ENCODE data around the gene CES1. TPM values are rescaled to one million over a fixed set of nuclear protein-coding genes. Genes with fewer than 3 reads are reported as not detected.
"Not testable (repeated sequence)": the region's sequence is repeated elsewhere in the genome, so short reads cannot be mapped to it uniquely, and the experiment has no call there.

CES1 gene
- total RNA-seq, 1 donor = 2.9 TPM

- H3K27me3 ChIP-seq (ENCODE audit: insufficient read depth, low read length); H3K4me1 ChIP-seq (ENCODE audit: insufficient read depth, low read length): not testable (repeated sequence)
Measured at GRCh38 chr16:55782091-55782792, 50.7 kb downstream of the CES1 start.

DNA sequence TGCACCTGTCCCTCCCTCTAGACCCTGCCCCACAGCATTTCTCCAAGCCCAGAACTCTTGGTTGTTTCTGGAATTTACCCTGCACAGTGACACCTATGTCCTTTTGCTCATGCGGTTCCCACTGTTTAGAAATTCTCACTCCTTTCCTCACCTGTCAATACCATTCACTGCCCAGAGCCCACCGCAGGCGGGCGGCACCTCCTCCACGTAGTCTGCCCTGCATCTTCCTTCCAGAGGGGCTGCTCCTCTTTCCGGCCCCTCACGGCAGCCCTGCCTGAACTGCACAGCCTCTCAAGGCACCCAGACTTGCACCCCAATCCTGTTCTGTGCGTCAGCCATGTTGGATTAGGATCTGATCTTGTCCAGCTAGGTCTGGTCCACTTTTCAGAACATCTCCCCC lies 51.4 kb downstream of the CES1 start:
- H3K4me3 ChIP-seq (ENCODE audit: insufficient read depth, low read length); H2AFZ ChIP-seq (ENCODE audit: low read length); DNase-seq (ENCODE audit: insufficient read length, low spot score, missing footprints); H3K79me2 ChIP-seq (ENCODE audit: insufficient read depth, low read length); H3K9me3 ChIP-seq (ENCODE audit: low read depth, low read length); H3K27me3 ChIP-seq (ENCODE audit: insufficient read depth, low read length); H4K20me1 ChIP-seq (ENCODE audit: insufficient read depth, low read length); H3K36me3 ChIP-seq (ENCODE audit: insufficient read depth, low read length); H3K27ac ChIP-seq (ENCODE audit: low read depth, low read length); H3K4me2 ChIP-seq (ENCODE audit: insufficient read depth, low read length); H3K4me1 ChIP-seq (ENCODE audit: insufficient read depth, low read length): not testable (repeated sequence)

More at GRCh38 chr16:55782091-55782792, 50.7 kb downstream of the CES1 start:
- not testable (repeated sequence) for H3K4me2 ChIP-seq (ENCODE audit: insufficient read depth, low read length); H2AFZ ChIP-seq (ENCODE audit: low read length); H4K20me1 ChIP-seq (ENCODE audit: insufficient read depth, low read length); H3K79me2 ChIP-seq (ENCODE audit: insufficient read depth, low read length); H3K27ac ChIP-seq (ENCODE audit: low read depth, low read length); H3K4me3 ChIP-seq (ENCODE audit: insufficient read depth, low read length); H3K36me3 ChIP-seq (ENCODE audit: insufficient read depth, low read length); DNase-seq (ENCODE audit: insufficient read length, low spot score, missing footprints); H3K9me3 ChIP-seq (ENCODE audit: low read depth, low read length)

GRCh38 chr16:55780095-55780407 lies 52.8 kb downstream of the CES1 start:
- not testable (repeated sequence) for H3K36me3 ChIP-seq (ENCODE audit: insufficient read depth, low read length); H3K27me3 ChIP-seq (ENCODE audit: insufficient read depth, low read length); H3K4me1 ChIP-seq (ENCODE audit: insufficient read depth, low read length); H3K4me2 ChIP-seq (ENCODE audit: insufficient read depth, low read length); H3K9me3 ChIP-seq (ENCODE audit: low read depth, low read length); DNase-seq (ENCODE audit: insufficient read length, low spot score, missing footprints); H3K4me3 ChIP-seq (ENCODE audit: insufficient read depth, low read length); H4K20me1 ChIP-seq (ENCODE audit: insufficient read depth, low read length); H2AFZ ChIP-seq (ENCODE audit: low read length); H3K79me2 ChIP-seq (ENCODE audit: insufficient read depth, low read length); H3K27ac ChIP-seq (ENCODE audit: low read depth, low read length)

GRCh38 chr16:55779402-55780094 lies 53.3 kb downstream of the CES1 start:
- Histone ChIP-seq H3K9me3 (ENCODE audit: low read depth, low read length) (no peaks in the 10 kb centered on the region), H3K79me2 (ENCODE audit: insufficient read depth, low read length) (no peaks in the 10 kb centered on the region), H3K27ac (ENCODE audit: low read depth, low read length) (no peak overlapping the region), H3K4me1 (ENCODE audit: insufficient read depth, low read length) (no peaks in the 10 kb centered on the region), H3K4me3 (ENCODE audit: insufficient read depth, low read length) (no peak overlapping the region), H3K27me3 (ENCODE audit: insufficient read depth, low read length) (no peaks in the 10 kb centered on the region), H2AFZ (ENCODE audit: low read length) (no peak overlapping the region), H3K4me2 (ENCODE audit: insufficient read depth, low read length) (no peak overlapping the region), H4K20me1 (ENCODE audit: insufficient read depth, low read length) (no peaks in the 10 kb centered on the region), H3K36me3 (ENCODE audit: insufficient read depth, low read length) (no peaks in the 10 kb centered on the region)
- TF ChIP-seq, protein P1, sequence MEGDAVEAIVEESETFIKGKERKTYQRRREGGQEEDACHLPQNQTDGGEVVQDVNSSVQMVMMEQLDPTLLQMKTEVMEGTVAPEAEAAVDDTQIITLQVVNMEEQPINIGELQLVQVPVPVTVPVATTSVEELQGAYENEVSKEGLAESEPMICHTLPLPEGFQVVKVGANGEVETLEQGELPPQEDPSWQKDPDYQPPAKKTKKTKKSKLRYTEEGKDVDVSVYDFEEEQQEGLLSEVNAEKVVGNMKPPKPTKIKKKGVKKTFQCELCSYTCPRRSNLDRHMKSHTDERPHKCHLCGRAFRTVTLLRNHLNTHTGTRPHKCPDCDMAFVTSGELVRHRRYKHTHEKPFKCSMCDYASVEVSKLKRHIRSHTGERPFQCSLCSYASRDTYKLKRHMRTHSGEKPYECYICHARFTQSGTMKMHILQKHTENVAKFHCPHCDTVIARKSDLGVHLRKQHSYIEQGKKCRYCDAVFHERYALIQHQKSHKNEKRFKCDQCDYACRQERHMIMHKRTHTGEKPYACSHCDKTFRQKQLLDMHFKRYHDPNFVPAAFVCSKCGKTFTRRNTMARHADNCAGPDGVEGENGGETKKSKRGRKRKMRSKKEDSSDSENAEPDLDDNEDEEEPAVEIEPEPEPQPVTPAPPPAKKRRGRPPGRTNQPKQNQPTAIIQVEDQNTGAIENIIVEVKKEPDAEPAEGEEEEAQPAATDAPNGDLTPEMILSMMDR (IDR thresholded peaks at IDR 0.05; ENCODE audit: extremely low read depth, low read depth, low read length) = no peak
- DNase-seq (ENCODE audit: insufficient read length, low spot score, missing footprints) = no peak

- TF ChIP-seq, protein P1 (IDR thresholded peaks at IDR 0.05; ENCODE audit: extremely low read depth, low read depth, low read length) = no peak
Measured at GRCh38 chr16:55778757-55779156, 54.1 kb downstream of the CES1 start.

More at GRCh38 chr16:55778757-55779156, 54.1 kb downstream of the CES1 start:
- H3K4me1 ChIP-seq (ENCODE audit: insufficient read depth, low read length) = no peaks in the 10 kb centered on the region
- H3K4me2 ChIP-seq (ENCODE audit: insufficient read depth, low read length) = no peak overlapping the region
- H3K27ac ChIP-seq (ENCODE audit: low read depth, low read length) = no peak overlapping the region
- no peaks in the 10 kb centered on the region for H4K20me1 ChIP-seq (ENCODE audit: insufficient read depth, low read length)
- no peaks in the 10 kb centered on the region for H3K79me2 ChIP-seq (ENCODE audit: insufficient read depth, low read length)
- no peaks in the 10 kb centered on the region for H3K9me3 ChIP-seq (ENCODE audit: low read depth, low read length)
- H3K36me3 ChIP-seq (ENCODE audit: insufficient read depth, low read length) = no peaks in the 10 kb centered on the region
- DNase-seq (ENCODE audit: insufficient read length, low spot score, missing footprints) = no peak
- H3K27me3 ChIP-seq (ENCODE audit: insufficient read depth, low read length) = no peaks in the 10 kb centered on the region
- H2AFZ ChIP-seq (ENCODE audit: low read length) = no peak overlapping the region
- H3K4me3 ChIP-seq (ENCODE audit: insufficient read depth, low read length) = no peak overlapping the region

Measured in osteoblast (primary cell).